Lower leg skin (tissue), 3 donors: ENCODE measurements around the gene SLC6A18.

Experiments used
- CTCF ChIP-seq, 3 donors: fragments of 450-650 bp; IDR thresholded peaks; one replicate each; pipeline ENCODE4 v1.5.1; 2016; ENCODE audit warnings: antibody characterized with exemption in 3 of 3, mild to moderate bottlenecking in 3 of 3, moderate library complexity in 2 of 3
- POLR2A ChIP-seq, 2 donors: fragments of 450-650 bp; IDR thresholded peaks; one replicate each; pipeline ENCODE4 v1.6.1; 2016 to 2017; ENCODE audit warnings: antibody characterized with exemption in 2 of 2, mild to moderate bottlenecking in 1 of 2, moderate library complexity in 1 of 2

GRCh38 chr5:1217596-1218206 lies 7.5 kb upstream of the SLC6A18 start:
- TF ChIP-seq CTCF (IDR thresholded peaks at IDR 0.05) (no peak), POLR2A (IDR thresholded peaks at IDR 0.05) (no peak)
